Hepatocyte (in vitro differentiated cells): ENCODE measurements around the gene KCNN3.

Source experiments
- EZH2 ChIP-seq: fragments of 200-600 bp; sonication (generic); IDR thresholded peaks from 2 replicates; pipeline ENCODE4 v1.6.1; 2016; ENCODE audit warnings: antibody characterized with exemption, mild to moderate bottlenecking, borderline replicate concordance
- EZH2phosphoT487 ChIP-seq: fragments of 200-600 bp; sonication (generic); IDR thresholded peaks from one replicate; pipeline ENCODE4 v1.6.1; 2018; ENCODE audit warnings: antibody characterized with exemption, mild to moderate bottlenecking, low read depth, moderate library complexity; ENCODE audit not compliant: unreplicated experiment, severe bottlenecking
- TF ChIP-seq, protein P1 (sequence below): fragments of 200-600 bp; sonication (generic); IDR thresholded peaks from 2 replicates; pipeline ENCODE4 v1.5.1; 2016; ENCODE audit warnings: antibody characterized with exemption, mild to moderate bottlenecking; ENCODE audit not compliant: poor library complexity

DNA sequence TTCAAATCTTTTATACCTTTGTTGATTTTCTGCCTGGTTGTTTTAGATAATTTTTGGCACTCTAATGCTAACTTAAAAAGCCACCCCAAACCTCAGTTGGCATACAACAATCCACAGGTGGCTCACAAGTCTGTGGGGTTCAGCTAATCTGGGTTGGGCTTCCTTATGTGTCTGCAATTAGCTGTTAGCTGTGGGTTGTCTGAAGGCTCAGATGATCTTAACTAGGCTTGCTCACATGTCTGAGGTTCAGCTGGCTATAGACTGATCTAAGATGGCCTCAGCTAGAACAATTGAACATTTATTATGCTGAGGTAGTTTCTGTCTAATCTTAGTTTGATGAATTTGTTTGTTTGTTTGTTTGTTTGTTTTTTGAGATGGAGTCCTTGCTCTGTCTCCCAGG, 217.2 kb downstream of the KCNN3 start:
- no peak for TF ChIP-seq EZH2
- TF ChIP-seq, protein P1, sequence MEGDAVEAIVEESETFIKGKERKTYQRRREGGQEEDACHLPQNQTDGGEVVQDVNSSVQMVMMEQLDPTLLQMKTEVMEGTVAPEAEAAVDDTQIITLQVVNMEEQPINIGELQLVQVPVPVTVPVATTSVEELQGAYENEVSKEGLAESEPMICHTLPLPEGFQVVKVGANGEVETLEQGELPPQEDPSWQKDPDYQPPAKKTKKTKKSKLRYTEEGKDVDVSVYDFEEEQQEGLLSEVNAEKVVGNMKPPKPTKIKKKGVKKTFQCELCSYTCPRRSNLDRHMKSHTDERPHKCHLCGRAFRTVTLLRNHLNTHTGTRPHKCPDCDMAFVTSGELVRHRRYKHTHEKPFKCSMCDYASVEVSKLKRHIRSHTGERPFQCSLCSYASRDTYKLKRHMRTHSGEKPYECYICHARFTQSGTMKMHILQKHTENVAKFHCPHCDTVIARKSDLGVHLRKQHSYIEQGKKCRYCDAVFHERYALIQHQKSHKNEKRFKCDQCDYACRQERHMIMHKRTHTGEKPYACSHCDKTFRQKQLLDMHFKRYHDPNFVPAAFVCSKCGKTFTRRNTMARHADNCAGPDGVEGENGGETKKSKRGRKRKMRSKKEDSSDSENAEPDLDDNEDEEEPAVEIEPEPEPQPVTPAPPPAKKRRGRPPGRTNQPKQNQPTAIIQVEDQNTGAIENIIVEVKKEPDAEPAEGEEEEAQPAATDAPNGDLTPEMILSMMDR, result no peak
- no peak for TF ChIP-seq EZH2phosphoT487
